GM21619 (cell line): ENCODE data around the gene SESTD1.
"Not testable (repeated sequence)": the region's sequence is repeated elsewhere in the genome, so short reads cannot be mapped to it uniquely, and the experiment has no call there.

Source experiments
- ATAC-seq: cut with Tn5 transposase; IDR thresholded peaks from one replicate; pipeline ENCODE4 v1.9.1; 2021; ENCODE audit not compliant: unreplicated experiment

The SESTD1 gene

DNA sequence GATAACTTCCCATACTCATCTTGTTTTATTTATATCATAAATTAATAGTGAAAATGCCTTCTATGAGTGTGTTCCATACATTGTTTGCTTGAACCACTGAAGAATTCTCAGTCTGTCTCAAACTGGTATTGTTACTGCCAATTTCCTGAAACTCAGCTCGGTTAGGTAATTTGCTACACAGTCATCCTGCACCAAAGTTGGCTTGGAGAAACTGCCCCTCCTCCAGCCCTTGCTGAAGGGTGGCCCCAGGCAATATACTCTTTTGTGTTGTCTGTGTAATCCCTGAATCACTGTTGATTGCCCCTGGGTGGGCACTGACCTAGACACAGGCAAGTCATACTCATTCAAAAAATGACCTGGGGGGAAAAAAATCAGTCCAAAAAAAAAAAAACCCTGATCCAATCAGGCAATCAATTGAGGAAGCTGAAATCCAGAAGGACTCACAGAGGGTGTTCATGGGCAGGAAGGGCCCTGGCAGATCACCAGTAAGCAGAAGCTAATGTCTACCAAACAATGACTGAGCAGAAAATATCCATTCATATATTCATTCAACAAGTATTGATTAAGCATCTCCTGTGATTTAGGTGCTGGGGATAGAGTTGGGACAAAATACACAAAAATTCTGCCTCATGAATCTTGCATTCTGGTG lies 3.8 kb upstream of the SESTD1 start:
- ATAC-seq, result peak; percentile 29

GRCh38 chr2:179266271-179266670 lies 1.6 kb upstream of the SESTD1 start:
- no peak for ATAC-seq

DNA sequence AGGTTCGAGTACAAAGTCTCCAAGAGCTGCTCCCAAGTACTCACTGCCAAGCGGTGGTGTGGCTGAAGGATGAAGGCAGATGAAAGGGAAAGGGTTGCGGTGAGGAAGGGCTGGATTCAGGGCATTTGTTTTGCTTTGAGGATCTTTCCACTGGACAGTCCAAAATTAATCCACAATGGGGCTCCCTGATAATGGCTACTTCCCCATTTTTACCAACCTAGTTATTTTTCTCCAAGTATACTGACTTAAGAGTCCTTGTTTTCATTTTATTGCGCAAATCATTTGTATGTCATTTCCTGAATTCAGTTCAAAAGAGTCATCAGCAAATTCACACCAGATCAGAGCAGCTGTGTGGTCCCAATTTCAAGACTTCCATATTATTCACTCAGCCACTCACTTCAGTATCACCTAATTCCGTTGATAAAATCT lies 464 bp upstream of the SESTD1 start:
- ATAC-seq, result no peak

DNA sequence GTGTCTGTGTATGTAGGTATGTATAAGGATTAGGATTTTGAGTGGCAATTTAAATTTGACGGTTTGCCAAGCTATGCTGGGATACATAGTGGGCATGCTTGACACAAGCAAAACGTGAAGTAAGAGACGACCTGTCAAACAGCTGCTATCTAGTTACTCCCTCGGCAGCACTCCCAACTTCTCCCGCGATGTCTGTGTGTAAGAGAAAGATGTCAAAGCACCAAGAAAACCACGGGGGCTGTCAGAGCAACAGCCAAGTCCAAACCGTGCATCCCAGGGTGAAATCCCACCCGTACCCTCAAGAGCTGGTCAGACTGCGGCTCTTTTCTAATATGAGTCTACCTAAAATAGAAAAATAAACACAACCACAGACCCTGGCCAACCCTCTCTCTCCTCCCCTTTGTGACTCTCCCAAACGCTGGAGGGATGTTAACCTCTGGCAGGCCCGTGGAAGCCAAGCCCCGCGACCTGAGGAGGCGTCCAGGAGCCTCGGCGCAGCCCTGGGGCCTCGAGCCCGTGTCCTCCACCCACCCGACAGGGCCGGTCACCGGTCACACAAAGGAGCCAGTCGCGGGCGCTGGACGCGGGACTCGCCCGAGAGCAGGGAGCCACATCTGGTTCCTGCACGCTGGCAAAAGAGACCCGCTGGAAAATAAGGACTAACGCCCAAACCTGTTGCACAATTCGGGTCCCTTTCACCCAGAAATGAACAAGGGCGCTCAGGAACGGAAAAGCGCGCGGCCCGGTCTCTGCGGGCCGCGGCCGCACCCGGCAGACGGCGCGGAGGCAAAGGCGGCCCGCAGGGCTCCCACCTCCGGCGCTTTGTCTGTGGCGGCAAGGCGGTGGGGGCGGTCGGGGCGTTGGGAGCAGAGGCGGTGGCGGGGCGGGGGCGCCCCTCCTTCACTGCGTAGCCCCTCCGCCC lies 925 bp downstream of the SESTD1 start:
- peak; percentile 30 for ATAC-seq

GRCh38 chr2:179263015-179263414 lies 1.6 kb downstream of the SESTD1 start:
- ATAC-seq, result no peak

- ATAC-seq, result no peak
These were observed 2.5 kb downstream of the SESTD1 start for GRCh38 chr2:179262077-179262660.

DNA sequence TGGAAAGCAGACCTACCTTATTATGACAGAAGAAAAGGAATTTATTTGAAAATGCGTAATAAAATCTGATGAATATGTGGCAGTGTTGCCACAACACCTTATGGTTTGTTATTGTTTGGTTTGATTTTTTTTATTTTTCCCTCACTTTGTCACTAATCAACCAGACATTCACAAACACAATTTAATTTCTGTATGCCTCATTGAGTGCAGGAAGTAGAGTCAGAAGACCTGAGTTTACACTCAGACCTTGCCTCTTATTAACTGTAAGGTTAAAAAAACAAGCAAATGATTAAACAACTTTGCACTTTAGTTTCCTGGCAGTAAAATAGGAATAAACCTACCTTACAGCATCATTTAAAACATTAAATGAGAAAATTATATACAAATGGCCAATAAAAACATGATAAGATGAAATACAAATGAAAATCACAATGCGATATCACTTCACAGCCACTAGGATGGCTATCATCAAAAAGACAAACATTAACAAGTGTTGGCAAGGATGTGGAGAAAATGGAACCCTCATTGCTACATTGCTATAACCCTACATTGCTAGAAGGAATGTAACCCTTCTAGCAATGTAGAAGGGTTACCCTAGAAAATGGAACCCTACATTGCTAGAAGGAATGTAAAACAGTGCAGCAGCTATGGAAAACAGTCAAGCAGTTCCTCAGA lies 3.3 kb downstream of the SESTD1 start:
- no peak for ATAC-seq

- no peak for ATAC-seq
These were observed 4.4 kb downstream of the SESTD1 start for GRCh38 chr2:179260224-179260623.

- ATAC-seq, result peak; percentile 35
These were observed 9.5 kb downstream of the SESTD1 start for GRCh38 chr2:179255129-179255528.

- peak; percentile 58 for ATAC-seq
These were observed 11.4 kb downstream of the SESTD1 start for GRCh38 chr2:179253226-179253625.

GRCh38 chr2:179252423-179252822 lies 12.2 kb downstream of the SESTD1 start:
- no peak for ATAC-seq

DNA sequence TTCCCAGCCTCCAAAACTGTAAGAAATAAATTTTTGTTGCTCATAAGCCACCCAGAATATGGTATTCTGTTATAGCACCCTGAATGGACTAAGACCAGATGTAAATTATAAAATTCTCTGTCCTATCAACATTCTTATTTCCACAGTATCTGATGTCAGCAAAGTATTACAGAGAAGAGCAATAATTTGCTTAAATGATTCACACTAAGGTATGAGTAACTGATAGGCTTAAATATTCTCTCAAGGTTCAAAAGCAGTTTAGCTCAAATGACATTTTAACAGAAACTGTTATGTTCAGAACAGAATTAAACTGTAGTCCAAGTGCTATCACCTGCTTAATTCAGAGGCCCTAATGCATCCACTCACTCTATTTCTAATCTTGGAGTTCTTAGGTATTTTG lies 12.8 kb downstream of the SESTD1 start:
- ATAC-seq, result no peak

- ATAC-seq, result no peak
These were observed 13.7 kb downstream of the SESTD1 start for GRCh38 chr2:179250848-179251504.

DNA sequence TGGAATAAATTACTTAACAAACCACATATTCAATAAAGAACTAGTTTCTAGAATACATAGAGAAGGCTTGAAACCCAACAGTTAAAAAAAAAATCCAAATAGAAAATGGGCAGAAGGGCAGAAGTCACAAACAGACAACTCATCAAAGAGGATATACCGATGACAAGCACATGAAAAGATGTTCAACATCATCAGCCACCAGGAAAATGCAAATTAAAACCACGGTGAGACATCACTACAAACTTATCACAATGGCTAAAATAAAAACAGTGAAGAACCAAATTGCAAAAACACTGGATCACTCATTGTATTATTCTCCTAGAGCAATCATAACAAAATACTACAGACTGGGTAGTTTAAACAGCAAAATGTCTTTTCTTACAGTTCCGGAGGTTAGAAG lies 14.5 kb downstream of the SESTD1 start:
- ATAC-seq, result no peak

DNA sequence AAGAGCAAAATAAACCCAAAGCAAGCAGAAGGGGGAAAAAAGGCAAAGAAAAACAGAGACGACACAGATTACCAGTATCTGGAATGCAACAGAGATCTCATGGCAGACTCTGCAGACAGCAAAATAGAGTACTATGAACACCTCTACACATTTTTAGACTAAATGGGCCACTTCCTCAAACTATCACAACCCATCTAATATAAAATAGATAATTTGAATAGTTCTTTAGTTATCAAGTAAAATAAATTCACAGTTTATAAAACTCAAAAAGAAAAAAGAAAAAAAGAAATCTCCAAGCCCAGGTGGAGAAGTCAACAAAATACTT lies 16.6 kb downstream of the SESTD1 start:
- ATAC-seq, result peak; percentile 29

GRCh38 chr2:179247318-179248023 lies 17.2 kb downstream of the SESTD1 start:
- peak; percentile 34 for ATAC-seq

DNA sequence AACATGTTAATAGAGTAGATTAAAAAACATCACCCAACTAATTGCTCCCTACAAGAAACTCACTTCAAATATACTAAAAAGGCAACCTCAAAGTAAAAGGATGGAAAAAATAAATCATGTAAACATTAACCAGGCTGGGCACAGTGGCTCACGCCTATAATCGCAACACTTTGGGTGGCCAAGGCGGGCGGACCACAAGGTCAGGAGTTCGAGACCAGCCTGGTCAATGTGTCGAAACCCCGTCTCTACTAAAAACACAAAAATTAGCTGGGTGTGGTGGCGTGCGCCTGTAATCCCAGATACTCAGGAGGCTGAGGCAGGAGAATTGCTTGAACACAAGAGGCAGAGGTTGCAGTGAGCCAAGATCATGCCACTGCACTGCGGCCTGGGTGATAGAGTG lies 18.8 kb downstream of the SESTD1 start:
- ATAC-seq, result not testable (repeated sequence)

DNA sequence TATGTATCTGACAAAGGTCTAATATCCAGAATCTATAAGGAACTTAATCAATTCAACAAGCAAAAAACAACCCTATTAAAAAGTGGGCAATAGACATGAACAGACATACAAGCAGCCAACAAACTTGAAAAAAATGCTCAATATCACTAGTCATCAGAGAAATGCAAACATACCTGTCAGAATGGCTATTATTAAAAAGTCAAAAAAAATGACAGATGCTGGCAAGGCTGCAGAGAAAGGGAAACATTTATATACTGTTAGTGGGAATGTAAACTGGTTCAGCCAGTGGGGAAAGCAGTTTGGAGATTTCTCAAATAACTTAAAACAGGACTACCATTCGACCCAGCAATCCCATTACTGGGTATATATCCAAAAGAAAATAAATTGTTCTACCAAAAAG lies 21.6 kb downstream of the SESTD1 start:
- no peak for ATAC-seq

GRCh38 chr2:179240481-179241451 lies 23.9 kb downstream of the SESTD1 start:
- no peak for ATAC-seq
